IPS DF 4.7 (cell line): ENCODE results near the gene BMX.

Experiments
- DNase-seq: peaks from one replicate; pipeline ENCODE4 v3.0.0-alpha.2; 2013; ENCODE audit warnings: low spot score; ENCODE audit errors: extremely low read depth

The BMX gene

DNA sequence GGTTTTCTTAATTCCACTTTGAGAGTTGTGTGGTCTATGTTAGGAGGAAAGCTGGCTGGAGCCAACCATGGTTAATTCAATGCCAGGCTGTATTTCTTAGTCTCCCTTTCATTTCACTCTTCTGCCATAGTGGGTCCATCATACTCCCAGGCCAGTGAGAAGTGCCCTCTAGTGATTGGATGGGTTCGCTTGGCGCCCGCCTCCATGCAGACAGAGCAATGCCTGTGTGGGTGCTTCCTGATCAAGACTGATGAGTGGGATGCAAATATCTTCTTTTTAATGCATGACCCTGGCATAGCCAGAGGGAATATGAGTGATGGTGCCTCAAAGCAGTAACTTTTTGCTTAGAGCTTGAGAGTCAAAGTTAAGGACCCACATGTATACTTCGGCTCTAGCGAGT is 6.4 kb downstream of the BMX start:
- DNase-seq: no peak

DNA sequence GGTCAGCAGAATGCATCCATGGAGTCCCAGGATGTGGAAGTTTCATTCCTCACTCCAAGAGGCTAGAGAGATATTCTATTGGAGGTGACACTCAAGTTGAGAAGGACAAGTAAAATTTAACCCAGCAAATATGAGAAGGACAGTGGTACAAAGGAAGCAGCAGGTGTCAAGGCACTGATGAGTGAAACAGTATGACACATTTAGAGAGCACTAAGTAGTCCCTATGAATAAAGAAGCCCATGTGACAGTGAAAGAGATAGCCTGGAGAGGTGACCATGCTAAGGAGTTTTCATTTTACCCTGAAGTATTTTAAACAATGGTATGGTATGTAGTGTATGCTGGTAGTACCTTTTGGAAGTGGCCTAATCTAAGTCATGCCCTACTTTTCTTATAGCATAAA is 9.2 kb downstream of the BMX start:
- DNase-seq: no peak

DNA sequence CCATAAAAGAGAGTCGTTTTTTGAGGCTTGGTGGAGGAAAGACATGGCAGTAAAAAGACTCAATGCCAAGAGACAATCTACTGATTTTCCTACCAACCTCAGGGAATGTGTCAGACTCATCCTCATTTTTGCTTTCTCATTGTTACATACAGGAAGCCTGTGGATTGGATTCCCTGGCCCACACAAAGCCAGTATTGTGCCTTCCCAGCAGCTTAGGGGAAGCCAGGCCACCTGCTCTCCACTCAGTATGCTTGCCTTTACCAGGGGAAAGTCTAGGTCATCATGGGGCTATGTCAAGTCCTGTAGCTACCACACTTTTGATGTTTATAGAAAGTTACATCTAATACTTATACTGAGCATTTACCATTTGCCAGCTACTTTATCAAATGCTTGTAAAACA is 11.0 kb downstream of the BMX start:
- no peak for DNase-seq

- no peak for DNase-seq
Measured at GRCh38 chrX:15512401-15512965, 11.9 kb downstream of the BMX start.

GRCh38 chrX:15514279-15514678 is 13.7 kb downstream of the BMX start:
- no peak for DNase-seq

DNA sequence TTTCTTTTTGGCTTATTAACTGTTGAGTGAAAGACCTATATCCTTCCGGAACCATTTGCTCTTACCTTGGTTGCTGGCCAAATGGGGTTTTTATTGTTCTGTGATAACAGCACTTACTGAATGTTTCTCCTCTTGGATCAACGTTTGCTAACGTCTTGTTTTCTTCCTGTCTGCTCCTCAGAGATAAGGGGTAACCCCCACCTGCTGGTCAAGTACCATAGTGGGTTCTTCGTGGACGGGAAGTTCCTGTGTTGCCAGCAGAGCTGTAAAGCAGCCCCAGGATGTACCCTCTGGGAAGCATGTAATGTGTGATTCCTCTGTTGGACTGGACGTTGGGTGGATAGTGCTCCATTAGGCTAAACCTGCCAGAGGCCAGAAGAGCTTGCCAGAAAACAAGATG is 15.3 kb downstream of the BMX start:
- DNase-seq: no peak

DNA sequence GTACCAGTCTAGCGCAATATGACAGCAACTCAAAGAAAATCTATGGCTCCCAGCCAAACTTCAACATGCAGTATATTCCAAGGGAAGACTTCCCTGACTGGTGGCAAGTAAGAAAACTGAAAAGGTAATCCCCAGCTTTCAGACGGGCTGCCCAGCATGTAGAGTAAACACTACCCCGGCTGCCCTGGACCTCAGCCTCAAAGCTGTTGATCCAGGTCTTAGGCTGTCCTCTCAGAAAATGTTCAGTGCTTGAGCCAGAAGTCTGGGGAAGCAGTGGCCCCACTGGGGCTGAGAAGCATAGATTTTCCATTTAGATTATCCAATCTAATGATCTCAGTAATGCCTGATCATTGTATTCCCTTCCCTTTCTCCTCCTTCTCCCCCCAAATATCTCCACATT is 21.9 kb downstream of the BMX start:
- DNase-seq: no peak

- DNase-seq: no peak
Measured at GRCh38 chrX:15523088-15523487, 22.5 kb downstream of the BMX start.

GRCh38 chrX:15524417-15524816 is 23.8 kb downstream of the BMX start:
- DNase-seq: no peak

DNA sequence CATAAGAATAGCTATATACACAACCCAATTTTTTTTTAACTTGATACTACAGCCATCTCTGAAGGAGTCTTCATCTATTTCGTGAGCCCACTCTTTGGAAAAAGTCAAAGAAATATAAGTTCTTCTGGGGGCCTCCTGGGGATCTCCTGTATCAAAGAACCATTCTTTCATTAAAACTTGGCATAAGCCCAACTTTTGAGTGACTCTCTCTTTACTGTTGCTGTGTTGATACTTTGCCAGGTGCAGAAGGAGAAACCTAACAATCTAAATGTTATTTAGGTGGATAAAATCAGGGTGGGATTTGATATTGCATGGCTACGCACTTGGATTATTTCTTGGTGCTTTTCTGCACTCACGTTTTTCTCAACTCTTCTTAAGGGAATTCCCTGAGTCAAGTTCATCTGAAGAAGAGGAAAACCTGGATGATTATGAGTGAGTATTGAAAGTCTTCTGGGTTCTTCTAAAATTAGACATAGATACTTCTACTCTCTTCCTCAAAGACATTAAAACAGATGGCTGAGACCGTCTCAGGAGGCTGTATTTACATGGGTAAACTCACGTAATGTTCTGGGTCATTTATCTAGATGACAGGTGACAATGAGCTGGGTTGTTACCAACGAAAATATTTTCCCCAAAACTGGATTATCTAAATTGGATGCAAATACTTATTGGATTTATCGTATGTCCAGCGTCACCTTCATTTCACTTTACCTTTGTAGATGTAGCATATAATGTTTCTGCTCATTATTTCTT is 25.2 kb downstream of the BMX start:
- DNase-seq: no peak

- no peak for DNase-seq
Measured at GRCh38 chrX:15529165-15529564, 28.6 kb downstream of the BMX start.

DNA sequence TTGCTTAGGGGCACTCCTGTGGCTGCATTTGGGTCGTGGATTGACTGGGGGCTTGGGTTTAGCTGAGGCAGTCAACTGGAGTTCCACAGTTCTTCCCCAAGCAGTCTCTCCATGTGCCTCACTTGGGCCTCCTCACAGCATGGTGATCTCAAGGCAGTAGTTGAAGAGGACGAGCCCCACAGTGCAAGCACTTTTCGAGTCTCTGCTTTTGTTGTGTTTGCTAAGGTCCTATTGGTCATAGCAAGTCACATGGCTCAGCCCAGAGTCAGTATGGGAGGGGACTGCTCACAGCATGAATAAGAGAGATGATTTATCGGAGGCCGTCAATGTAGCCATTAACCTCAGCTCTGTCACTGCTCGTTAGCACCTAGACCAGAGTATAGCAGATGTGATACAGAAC is 29.7 kb downstream of the BMX start:
- no peak for DNase-seq

- no peak for DNase-seq
Measured at GRCh38 chrX:15546745-15547144, 46.1 kb downstream of the BMX start.

- DNase-seq: no peak
Measured at GRCh38 chrX:15547356-15547755, 46.7 kb downstream of the BMX start.

- DNase-seq: no peak
Measured at GRCh38 chrX:15549189-15550012, 48.8 kb downstream of the BMX start.

GRCh38 chrX:15559227-15559626 is 58.6 kb downstream of the BMX start:
- DNase-seq: no peak

DNA sequence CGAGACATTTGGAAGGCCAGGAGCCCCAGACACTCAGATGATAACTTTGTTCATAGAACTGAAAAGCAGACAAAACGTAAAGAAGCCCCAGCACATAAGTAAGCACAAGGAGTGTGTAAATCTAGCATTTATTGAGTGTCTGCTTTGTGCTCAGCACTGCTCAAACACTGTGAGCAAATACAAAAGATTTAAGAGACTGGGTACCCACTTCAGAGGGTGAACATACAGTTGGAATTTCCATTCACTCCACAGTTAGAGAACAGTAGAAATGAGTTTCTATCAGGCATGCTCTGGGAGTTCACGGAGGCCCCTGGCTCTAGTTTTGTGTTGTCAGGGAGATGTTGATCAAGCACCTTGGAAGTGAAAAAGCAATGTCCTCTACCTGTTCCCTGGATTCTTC is 60.3 kb downstream of the BMX start:
- DNase-seq: no peak

GRCh38 chrX:15563056-15563455 is 62.4 kb downstream of the BMX start:
- DNase-seq: no peak

- peak; percentile 19 for DNase-seq
Measured at GRCh38 chrX:15564981-15565579, 64.5 kb downstream of the BMX start.

DNA sequence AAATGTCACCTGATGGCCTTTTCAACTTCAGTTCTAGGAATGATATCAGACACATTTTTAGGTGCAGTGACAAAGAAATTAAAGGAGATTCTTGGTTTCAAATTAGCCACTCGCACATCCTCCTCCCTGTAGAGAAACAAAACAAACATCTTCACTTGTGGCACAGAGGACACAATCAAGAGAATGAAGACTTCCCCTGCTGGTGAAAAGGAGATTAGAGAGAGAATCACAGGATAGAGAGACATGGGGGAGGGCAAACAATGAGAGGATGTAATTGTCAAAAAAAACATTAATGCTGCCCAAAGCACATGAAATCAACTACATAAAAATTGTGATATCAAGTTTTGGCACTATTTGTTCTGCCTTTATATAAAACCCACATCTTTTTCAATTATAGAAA is 65.6 kb downstream of the BMX start:
- DNase-seq: no peak

DNA sequence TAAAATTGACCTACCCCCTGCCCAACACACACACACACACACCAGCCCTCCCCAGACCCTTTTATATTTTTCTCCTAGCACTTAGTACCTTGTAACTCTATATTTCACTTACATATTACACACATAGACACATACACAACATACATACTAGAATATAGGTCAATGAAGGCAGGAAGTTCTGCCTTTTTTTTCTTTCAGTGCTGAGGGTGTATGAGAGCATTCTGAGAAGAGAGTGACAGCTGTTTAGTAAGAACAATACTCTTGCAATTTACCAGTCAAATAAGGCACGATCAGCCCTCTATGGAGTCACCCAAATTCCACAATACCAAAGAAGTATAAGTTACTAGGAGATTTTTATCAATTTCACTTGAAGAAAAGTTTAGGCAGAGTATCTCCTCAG is 66.7 kb downstream of the BMX start:
- DNase-seq: no peak
